ENCODE data around the gene HOXC10.

The HOXC10 gene

GRCh38 chr12:54030442-54030801, 45.5 kb downstream of the HOXC10 start:
- no peak for DNase-seq (ENCODE audit: low read depth)

GRCh38 chr12:54030889-54031471, 46.0 kb downstream of the HOXC10 start:
- no peak for DNase-seq (ENCODE audit: low read depth)

- no peak for DNase-seq (ENCODE audit: low read depth)
Observed at GRCh38 chr12:54031480-54031879, 46.5 kb downstream of the HOXC10 start.

DNA sequence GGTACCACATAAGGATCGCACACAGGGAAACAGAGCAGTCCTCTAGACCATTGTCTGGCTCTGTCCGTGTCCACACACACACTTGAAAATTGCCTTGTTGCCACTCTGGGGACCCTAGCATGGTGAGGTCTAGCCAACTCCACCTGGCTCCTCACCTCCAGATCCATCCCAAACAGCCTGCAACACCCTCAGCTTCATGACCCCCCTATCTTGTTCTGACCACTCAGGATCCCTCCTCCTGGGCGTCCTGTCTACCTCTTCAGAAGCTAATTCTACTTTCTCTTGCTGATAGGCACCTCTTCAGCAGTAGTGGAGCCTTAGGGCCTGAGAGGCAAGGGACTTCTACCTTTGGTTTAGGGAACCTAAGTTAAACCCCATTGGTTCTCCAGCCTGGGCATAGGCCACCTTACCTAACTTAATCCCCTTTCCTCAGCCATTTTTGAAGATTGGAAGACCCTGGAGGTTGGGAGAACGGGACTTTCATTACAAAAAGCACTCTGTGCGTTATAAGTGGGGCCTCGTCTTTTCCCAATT, 47.2 kb downstream of the HOXC10 start:
- no peak for DNase-seq (ENCODE audit: low read depth)

- no peak for DNase-seq (ENCODE audit: low read depth)
Observed at GRCh38 chr12:54032627-54033100, 47.7 kb downstream of the HOXC10 start, which contains the start of gene HOXC5. Gene HOXC5, plus strand, starts transcription at chr12:54033050. Its CDS starts 73 bp downstream, at chr12:54033123.

DNA sequence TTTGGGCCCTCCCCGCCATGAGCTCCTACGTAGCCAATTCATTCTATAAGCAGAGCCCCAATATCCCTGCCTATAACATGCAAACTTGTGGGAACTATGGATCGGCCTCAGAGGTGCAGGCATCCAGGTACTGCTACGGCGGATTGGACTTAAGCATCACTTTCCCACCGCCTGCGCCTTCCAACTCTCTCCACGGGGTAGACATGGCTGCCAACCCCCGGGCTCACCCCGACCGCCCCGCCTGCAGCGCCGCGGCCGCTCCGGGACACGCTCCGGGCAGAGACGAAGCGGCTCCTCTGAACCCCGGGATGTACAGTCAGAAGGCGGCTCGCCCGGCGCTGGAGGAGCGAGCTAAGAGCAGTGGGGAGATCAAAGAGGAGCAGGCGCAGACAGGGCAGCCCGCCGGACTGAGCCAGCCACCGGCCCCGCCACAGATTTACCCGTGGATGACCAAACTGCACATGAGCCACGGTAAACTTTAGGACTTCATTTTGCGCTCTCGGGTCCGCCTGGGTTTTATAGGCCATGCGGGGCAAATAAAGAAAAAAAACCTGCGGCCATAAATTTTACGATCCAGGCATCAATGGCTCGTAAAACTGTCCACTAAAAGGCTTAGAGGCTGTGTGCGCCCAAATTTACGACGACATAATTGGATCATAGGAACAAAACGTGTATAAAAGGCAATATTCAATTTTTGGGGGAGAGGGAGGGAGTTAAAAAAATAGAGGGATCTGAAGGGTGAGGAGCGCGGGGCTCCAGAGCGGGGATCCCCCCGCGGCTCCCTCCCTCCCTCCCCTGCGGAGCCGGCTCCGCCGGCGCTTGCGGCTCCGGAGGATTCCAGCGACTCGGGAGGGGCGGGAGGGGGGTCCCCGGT, 48.4 kb downstream of the HOXC10 start:
- no peak for DNase-seq (ENCODE audit: low read depth)

GRCh38 chr12:54033980-54034784, 49.2 kb downstream of the HOXC10 start:
- DNase-seq (ENCODE audit: low read depth), result no peak

DNA sequence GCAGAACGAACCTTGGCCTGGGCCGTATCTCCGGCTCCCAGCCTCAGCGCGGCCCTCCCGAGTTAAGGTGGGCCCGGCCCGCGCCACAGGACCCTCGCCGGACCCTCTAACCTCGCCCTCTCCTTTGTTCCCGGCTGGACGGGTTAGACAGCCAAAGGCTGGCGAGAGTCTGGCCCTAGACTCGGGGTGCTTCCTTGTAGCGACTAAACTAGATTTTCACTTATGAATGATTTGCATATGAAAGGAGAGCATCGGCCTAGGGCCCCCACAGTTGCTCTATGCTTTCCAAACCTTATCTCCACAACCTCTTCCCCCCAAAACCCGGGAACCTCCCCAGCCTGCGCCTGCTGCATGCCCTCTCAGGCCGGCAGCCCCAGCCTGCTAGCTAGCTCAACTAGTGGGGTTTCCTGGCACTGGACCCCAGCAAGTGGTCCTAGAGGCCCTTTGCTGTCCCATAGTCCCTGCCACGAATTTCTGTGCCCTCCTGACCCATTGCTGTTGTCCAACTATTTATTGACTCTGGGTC, 49.9 kb downstream of the HOXC10 start:
- no peak for DNase-seq (ENCODE audit: low read depth)

DNA sequence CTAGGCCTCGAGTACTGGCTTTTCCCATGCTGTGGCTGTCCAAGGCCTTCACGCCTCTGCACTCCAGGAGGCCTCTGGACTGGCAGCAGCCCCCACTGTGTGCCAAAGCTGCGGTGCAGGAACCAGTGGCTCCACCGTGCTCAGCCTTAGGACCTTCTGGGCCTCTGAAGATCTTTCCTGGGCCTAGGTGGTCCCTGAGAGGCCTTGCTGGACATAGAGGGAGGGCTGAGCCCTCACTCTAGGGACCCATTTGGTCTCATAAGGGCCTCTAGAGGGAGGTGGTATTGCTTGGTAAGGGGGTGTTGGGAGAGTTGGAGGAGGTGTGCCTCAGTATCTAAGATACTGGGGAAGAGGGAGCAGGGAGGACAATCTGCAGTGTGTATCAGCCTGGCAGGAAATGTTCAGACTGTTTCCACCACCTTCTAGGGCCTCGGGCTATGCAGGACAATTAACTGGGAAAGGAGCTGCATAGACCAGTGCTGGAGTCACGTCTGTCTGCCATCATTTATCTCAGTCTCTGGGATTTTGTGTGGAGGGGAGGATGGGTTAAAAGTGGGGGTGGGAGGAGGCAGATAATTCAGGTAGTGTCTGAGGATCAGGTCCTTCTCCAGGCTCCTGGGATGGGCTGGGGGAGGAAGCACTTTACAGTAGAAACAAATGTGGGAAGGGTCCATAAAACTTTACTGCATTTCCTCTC, 50.8 kb downstream of the HOXC10 start:
- DNase-seq (ENCODE audit: low read depth), result no peak

DNA sequence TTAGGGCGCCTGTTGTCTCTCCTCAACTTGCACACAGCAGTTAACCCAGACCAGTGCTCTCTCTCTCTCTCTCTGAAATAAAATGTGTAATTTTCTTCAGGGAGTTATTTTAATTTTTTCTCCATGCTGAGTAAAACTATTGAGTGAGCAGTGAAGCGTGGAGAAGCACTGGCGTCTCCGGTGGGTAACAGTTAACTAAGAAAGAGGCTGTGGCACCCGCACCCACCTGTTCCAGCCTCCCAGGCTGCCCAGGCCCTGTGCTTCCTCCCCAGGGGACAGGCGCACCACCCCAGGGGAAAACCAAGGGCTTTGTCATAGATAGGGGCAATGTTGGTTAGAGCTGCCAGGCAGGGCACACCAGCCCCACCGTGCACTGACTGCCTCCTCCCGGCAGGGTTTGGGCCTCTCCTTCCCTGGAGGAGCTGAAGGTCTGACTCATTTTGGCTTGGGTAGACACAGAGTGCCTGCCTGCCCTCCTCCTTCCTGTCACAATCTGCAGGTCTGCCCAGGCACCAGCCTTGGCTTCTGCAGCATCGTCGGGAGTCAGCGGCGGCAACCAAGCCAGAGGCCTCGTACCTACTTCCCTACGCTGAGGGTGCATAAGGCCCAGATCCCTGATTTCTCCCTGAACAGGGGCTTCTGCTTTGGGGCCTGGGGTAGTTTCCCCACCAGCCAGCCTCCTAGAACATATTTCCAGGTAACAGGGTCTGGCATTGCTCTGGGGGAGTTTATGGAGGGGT, 51.8 kb downstream of the HOXC10 start:
- no peak for DNase-seq (ENCODE audit: low read depth)

GRCh38 chr12:54037360-54038283, 52.7 kb downstream of the HOXC10 start:
- DNase-seq (ENCODE audit: low read depth), result no peak

- no peak for DNase-seq (ENCODE audit: low read depth)
Observed at GRCh38 chr12:54038284-54038870, 53.4 kb downstream of the HOXC10 start.

DNA sequence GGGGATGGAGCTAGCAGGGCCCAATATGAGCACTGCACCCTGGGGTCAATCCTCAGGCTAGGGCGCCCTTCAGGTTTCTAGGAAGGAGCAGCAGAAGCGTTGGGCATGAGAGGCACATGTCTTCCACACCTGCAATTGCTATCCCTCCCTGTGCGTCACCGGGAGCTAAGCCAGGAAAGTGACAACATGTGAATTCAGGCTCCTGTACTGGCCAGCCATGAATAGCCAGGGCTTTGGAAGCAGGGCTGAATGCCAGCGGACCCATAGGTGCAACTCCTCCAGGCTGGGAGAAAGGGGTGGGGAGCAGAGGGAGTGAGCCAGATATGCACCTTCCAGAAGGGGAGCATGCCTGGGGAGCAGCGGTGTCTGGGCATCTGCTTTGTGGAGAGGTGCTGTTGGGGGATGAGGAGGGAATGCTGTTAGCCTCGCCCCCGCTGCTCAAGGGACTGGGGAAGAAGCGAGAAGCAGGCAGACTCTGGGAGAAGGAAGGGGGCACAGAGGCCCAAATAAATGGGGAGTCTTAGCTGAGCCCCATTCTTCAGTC, 54.0 kb downstream of the HOXC10 start:
- no peak for DNase-seq (ENCODE audit: low read depth)

DNA sequence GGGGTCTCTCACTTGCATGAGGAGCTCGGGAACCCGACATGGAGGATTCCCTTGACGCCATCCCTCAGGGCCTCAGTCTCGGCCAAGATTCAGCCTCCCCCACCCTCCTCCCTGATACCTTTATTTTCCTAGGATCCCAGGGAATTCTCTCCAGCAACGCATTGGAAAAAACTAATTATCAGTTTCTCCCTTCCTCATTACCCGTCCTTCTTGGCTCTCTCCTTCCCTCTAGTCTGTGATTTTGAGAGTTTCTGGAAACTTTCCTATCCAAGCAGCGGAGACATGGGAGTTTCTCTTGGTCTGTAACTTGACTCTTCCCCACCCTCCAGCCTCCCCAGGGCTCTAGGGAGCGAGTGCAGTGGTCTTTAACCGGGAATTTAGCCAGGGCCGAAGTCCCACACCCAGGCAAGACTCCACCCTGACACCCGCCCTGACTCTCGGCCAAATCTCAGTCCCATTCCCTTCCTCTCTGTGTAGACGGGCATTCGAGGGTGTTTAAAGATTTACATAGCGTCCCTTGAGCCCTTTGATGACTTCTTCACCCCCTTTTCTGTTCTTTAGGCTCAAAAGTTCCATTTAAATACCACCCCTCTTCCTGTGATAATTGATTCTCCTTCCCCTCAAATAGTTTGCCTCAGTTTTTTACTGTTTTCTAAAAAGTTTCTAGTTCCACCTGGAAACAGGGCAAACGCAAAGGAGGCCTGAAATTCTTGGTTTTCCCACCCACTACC, 54.6 kb downstream of the HOXC10 start:
- no peak for DNase-seq (ENCODE audit: low read depth)

Data from T-helper 22 cell (primary cell).